Measurements from ENCODE around the gene MCTP1. TPM values are rescaled to one million over a fixed set of nuclear protein-coding genes. Genes with fewer than 3 reads are reported as not detected.

Gene MCTP1
- total RNA-seq, 1 donor from 2014 or later = 3.3 TPM

DNA sequence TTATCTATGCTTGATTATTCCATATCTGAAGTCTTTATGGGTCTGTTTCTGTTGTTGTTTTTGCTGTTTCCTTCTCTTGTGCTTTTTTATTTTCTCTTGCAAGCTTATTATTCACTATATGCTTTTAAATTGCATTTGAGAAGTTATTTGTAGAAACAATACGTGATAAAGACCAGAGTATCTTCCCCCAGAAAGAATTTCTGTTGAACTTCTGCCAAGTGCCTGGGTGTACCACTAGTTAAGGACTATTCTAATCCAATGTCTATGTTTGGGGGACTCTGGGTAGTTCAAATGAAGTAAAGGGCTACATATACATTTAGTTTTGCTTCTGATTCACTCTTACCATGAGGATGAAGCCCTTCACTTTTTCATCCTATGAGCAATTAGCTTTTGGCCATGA is 612.1 kb downstream of the MCTP1 start:
- DNase-seq (ENCODE audit: low read depth) = no peak

DNA sequence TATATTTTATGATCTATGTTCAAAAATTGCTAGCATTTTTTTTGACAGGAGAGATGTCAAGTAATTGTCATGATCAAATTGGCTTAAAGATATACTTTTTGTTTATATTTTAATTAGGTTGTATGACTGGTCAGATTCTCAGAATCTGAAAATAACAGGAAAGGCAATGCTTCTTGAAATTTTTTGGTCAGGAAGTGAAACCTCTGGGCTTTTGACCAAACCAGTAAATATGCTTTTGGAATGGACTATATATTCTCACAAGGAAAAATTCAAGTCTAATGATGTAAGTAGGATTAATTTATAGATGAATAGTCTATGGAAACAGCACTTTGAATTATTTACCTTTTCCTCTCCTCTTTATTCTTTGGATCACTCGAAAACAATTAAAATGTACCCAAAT is 614.2 kb downstream of the MCTP1 start:
- DNase-seq (ENCODE audit: low read depth) = no peak

DNA sequence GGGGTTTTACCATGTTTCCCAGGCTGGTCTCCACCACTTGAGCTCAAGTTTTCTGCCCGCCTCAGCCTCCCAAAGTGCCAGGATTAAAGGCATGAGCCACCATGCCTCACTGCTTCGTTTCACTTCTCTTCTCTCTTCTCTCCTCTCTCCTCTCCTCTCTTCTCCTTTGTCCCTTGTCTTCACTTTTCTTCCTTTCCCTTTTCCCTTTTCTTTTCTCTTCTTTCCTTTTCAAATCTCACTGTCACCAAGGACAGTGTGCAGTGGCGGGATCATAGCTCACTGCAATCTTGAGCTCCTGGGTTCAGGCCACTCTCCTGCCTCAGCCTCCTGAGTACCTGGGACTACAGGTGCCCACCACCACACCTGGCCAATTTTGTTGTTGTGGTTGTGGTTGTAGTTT is 617.0 kb downstream of the MCTP1 start:
- no peak for DNase-seq (ENCODE audit: low read depth)

DNA sequence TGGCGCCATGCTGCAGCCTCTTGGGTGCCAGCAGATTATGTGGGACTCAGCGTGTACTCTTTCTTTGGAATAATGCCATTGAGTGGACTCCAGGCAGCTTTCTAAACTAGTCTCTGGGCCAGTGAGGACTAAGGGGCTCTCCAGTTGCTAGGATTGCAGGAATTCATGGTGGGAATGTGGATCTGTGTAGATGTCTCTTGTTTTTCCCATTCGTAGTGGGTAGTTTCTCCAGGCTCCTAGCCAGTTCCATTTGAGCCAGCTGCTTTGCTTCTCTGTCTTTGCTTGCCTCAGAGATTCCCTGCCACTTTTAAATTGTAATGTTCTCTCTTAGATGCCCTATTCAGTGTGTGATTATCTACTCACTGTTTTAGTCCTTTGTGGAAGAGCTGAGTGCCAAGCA is 623.8 kb downstream of the MCTP1 start:
- DNase-seq (ENCODE audit: low read depth) = no peak

DNA sequence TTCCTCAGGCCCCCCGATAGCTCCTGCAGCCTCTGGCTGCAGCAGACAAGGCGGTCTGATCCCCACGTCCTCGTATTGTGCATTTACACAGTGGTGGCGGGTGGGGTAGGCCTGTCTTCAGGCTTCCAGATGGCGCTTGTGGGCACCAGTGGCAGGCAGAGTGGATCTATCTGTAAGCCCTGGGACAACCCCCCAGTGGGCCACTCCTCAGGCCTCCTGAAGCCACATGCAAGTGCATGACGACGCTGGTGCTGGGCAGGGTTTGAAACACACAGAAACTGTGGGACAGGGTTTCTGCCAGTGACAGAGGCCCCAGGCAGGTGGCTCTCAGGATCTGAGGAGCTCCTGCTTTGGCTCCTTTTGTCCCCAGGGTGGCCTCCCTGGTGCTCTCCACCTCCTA is 624.4 kb downstream of the MCTP1 start:
- DNase-seq (ENCODE audit: low read depth) = no peak

DNA sequence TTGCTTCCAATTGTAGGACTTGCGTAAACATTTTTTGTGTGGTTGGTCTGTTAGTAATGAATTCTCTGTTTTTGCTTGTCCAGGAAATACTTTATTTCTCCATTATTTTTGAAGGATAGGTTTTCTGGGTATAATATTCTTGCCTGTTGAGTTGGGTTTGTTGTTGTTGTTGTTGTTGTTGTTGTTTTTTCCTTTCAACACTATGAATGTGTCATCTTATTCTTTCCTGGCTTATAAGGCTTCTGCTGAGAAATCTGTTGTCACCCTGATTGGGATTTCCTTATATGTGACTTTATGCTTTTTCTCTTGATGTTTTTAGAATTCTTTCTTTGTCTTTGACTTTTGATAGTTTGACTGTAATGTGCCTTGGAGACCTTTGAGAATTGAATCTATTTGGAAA is 626.6 kb downstream of the MCTP1 start:
- DNase-seq (ENCODE audit: low read depth) = no peak

Other genes starting within 250 kb of the MCTP1 start
- gene FAM81B, start 106.3 kb upstream of the MCTP1 start, total RNA-seq = not detected in 2 replicates

Data from myocyte (in vitro differentiated cells).